ENCODE measurements around the gene RTP4.
A peak's percentile ranks its signal among the peaks of the same experiment; 100 is the strongest.

The RTP4 gene

DNA sequence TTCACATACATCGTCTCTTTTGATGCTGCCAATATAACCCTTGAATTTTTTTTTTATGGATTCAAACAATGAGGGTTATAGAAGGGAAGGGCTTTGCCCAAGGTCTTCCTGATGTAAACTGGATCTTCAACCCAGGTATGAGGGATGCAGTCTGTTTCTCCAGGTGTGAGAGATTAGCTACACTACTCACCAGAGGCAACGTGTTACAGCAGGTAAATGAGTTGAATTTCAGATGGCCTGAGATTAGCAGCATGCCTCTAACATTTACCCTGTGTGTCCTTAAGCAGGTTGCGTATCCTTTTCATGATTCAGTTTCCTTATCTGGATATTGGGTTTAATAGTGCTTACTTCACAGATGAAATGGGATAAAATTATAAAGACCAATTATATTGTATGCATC, 1.9 kb downstream of the RTP4 start:
- no peak for DNase-seq (ENCODE audit: low spot score)

- DNase-seq (ENCODE audit: low spot score) = no peak
These were observed 7.4 kb downstream of the RTP4 start for GRCh38 chr3:187375581-187375980.

- DNase-seq (ENCODE audit: low spot score) = no peak
These were observed 9.7 kb downstream of the RTP4 start for GRCh38 chr3:187377842-187378241.

DNA sequence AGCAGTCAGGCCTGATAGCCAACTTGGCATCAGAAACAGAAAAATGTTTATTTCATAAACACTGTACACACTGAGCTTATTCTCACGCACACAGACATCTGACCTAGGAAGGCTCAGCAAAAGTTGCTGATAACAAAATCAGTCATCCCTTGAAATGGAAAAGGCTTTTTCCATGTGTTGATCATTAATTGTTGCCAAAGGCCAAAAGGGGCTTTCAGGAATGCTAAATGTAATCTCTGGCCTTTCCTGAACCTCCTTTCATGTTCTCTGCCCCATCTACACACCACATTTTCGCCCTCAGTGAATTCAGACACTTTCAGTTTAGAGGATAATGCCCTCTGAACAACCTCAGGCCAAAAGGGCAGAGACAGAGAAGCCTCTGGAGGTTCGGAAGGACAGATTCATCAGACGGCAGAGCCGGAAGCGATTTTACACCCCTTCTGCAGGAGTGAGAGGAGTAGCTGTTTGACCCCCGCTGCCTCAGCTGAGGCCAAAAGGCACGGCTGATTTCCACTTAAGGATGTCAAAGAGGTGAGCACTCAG, 14.5 kb downstream of the RTP4 start:
- DNase-seq (ENCODE audit: low spot score) = no peak

DNA sequence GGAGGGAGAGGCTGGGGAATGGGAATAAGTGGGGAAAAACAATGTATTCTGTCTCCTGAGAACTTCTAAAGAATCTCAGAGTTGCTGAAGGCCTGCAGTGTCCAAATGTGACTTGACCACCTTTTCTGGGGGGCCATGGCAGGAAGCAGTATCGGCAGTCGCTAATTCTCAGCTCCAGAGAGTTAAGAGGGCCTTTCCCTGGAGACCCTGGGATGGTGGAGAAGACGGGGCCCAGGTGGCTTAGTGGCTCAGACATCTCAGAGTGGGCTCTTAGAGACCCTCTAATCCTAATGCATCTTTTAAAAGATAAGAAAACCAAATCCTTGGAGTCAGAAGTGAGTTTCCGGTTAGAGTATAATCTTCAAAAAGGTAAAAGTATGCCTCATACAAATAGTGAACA, 15.1 kb downstream of the RTP4 start:
- DNase-seq (ENCODE audit: low spot score) = no peak

GRCh38 chr3:187385296-187385695, 17.1 kb downstream of the RTP4 start:
- no peak for DNase-seq (ENCODE audit: low spot score)

DNA sequence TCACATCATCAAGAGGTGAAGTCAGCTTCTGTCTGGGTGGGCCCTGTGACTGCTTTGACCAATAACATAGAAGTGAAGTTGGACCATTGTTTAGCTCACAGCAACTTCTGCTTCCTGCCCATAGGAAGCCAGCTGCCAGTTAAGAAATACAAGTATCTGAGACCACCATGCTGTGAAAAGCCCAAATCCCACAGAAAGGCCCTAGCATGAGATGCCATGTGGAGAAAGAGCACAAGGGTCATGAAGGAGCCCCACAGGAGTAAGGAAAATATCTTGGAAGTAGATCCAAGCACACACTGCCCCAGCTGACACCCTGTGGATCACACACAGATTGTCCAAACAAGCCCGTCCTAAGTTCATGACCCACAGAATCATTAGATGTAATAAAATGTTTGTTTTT, 28.5 kb downstream of the RTP4 start:
- no peak for DNase-seq (ENCODE audit: low spot score)

GRCh38 chr3:187398955-187399354, 30.8 kb downstream of the RTP4 start:
- no peak for DNase-seq (ENCODE audit: low spot score)

DNA sequence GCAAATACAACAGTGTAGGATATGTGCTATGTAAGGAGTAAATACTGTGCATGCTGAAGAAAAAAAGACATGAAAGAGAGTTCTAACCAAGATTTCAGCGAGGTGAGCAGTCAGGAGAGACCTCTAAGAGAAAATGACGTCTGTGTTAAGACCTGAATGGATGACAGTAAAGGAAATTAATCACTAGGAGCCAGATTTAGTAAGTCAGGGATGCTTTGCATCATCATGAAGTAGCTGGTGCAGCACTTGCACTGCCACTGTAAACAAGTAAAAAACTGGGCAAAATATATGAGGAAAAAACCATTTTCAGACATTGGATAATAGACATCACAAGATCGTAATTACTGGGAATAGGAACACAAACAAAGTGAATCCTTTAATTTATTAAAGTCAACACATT, 32.6 kb downstream of the RTP4 start:
- DNase-seq (ENCODE audit: low spot score) = no peak

DNA sequence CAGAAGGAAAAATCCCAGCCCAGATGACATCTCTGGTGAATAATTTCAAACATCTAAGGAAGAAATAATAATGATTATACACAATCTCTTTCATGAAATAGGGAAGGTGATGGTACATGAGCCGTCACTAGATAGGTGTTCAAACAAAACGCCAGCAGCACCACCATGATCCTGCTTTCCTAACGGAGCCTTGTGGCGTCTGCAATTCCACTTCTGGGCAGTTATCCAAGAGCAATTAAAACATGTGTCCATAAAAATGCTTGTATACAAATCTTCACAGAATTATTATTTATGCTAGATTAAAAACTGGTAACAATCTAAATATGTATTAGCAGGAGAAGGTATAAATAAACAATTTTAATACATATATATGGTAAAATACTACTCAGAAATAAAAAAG, 33.7 kb downstream of the RTP4 start:
- DNase-seq (ENCODE audit: low spot score) = no peak

DNA sequence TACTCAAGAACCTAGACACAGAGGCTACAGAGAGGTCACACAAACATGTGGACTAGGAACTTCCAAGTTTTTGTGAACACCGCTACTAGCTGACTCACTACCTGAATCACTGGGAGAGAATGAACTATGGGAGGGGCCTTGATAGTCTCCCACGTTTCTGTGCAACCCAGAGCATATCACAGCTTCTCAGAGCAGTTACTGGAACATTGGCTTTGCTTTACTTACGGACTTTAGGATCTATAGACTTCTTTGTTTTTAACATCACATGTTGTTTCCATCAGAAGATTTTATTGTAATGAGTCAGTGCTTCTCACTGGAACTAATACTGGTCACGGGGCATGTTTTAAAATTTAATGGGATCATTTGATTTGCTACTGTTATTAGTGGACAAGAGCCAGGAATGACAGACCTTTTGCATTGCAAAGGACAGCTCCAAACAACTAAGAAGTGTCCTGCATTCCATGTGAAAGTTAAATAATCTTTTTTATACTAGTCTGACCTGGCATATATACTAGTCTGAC, 35.6 kb downstream of the RTP4 start:
- DNase-seq (ENCODE audit: low spot score) = peak; percentile 79

DNA sequence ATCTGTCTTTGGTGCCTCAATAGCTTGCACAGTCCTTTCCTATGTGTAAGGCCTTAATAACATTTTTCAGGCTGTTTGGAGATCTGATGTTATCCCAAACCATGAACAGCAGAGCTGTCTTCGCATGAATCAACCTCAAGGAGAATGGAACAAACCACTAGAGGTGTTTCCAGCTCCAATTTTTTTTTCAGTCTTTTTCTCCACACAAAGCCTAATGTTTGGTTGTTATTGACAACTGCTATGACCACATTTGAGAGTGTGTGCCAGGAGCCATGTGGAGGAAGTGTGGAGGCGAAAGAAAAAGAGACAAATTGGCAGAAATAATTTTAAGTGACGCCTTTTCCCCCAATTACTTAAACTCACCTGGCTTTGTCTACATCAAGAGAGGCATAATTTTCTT, 38.7 kb downstream of the RTP4 start:
- DNase-seq (ENCODE audit: low spot score) = no peak

DNA sequence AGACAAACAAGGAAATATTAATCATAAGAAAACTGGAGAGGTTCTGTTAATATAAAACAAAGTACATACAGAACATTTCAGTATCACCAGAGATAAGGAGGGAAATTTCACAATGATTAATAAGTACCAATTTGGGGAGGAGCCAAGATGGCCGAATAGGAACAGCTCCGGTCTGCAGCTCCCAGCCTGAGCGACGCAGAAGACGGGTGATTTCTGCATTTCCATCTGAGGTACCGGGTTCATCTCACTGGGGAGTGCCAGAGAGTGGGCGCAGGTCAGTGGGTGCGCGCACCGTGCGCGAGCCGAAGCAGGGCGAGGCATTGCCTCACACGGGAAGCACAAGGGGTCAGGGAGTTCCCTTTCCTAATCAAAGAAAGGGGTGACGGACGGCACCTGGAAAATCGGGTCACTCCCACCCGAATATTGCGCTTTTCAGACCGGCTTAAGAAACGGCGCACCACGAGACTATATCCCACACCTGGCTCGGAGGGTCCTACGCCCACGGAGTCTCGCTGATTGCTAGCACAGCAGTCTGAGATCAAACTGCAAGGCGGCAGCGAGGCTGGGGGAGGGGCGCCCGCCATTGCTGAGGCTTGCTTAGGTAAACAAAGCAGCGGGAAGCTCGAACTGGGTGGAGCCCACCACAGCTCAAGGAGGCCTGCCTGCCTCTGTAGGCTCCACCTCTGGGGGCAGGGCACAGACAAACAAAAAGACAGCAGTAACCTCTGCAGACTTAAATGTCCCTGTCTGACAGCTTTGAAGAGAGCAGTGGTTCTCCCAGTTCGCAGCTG, 44.0 kb downstream of the RTP4 start:
- peak; percentile 5 for DNase-seq (ENCODE audit: low spot score)
